ENCODE results near the gene JSRP1.

JSRP1 gene

DNA sequence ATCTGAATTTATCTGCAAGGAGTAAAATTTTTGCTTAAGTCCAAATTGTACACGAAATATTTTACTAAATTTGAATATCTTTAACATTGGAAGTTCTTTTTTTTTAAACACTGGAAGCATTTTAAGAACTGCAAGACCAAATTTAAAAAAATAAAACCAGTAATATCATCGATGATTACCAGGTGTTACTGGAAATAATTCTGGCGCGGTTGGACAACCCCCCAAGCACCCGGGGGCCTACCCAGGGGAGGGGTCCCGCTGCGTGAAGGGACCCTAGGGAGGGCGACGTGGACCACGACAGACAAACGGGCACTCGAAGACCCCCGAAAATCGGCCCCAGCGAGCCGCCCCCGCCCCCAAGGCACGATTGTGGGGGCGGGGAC is 12.6 kb upstream of the JSRP1 start (continued):
- TF ChIP-seq, protein P1, sequence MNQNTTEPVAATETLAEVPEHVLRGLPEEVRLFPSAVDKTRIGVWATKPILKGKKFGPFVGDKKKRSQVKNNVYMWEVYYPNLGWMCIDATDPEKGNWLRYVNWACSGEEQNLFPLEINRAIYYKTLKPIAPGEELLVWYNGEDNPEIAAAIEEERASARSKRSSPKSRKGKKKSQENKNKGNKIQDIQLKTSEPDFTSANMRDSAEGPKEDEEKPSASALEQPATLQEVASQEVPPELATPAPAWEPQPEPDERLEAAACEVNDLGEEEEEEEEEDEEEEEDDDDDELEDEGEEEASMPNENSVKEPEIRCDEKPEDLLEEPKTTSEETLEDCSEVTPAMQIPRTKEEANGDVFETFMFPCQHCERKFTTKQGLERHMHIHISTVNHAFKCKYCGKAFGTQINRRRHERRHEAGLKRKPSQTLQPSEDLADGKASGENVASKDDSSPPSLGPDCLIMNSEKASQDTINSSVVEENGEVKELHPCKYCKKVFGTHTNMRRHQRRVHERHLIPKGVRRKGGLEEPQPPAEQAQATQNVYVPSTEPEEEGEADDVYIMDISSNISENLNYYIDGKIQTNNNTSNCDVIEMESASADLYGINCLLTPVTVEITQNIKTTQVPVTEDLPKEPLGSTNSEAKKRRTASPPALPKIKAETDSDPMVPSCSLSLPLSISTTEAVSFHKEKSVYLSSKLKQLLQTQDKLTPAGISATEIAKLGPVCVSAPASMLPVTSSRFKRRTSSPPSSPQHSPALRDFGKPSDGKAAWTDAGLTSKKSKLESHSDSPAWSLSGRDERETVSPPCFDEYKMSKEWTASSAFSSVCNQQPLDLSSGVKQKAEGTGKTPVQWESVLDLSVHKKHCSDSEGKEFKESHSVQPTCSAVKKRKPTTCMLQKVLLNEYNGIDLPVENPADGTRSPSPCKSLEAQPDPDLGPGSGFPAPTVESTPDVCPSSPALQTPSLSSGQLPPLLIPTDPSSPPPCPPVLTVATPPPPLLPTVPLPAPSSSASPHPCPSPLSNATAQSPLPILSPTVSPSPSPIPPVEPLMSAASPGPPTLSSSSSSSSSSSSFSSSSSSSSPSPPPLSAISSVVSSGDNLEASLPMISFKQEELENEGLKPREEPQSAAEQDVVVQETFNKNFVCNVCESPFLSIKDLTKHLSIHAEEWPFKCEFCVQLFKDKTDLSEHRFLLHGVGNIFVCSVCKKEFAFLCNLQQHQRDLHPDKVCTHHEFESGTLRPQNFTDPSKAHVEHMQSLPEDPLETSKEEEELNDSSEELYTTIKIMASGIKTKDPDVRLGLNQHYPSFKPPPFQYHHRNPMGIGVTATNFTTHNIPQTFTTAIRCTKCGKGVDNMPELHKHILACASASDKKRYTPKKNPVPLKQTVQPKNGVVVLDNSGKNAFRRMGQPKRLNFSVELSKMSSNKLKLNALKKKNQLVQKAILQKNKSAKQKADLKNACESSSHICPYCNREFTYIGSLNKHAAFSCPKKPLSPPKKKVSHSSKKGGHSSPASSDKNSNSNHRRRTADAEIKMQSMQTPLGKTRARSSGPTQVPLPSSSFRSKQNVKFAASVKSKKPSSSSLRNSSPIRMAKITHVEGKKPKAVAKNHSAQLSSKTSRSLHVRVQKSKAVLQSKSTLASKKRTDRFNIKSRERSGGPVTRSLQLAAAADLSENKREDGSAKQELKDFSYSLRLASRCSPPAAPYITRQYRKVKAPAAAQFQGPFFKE (tag by site-specific recombination; IDR thresholded peaks at IDR 0.05; ENCODE audit: borderline replicate concordance): no peak
- TF ChIP-seq ZNF140 (tag by site-specific recombination; IDR thresholded peaks at IDR 0.05) (no peak), ZNF530 (tag by site-specific recombination; IDR thresholded peaks at IDR 0.05; ENCODE audit: low read depth) (no peak), ZNF202 (tag by site-specific recombination; IDR thresholded peaks at IDR 0.05; ENCODE audit: borderline replicate concordance) (no peak), ZNF514 (tag by site-specific recombination; IDR thresholded peaks at IDR 0.05) (no peak), ZNF555 (tag by site-specific recombination; conservative IDR thresholded peaks at IDR 0.05) (no peak), ZNF394 (tag by site-specific recombination; IDR thresholded peaks at IDR 0.05; ENCODE audit: borderline replicate concordance) (no peak), ZXDB (tag by site-specific recombination; IDR thresholded peaks at IDR 0.05) (no peak), ZNF112 (tag by site-specific recombination; IDR thresholded peaks at IDR 0.05) (no peak), ZNF677 (tag by site-specific recombination; IDR thresholded peaks at IDR 0.05) (0 out of 2 replicates have a peak, but pooled peaks have one; percentile 20), HOXA7 (CRISPR knock-in tag; IDR thresholded peaks at IDR 0.05; ENCODE audit: borderline replicate concordance) (no peak), ZFHX2 (tag by site-specific recombination; conservative IDR thresholded peaks at IDR 0.05) (peak; percentile 69; the same call in 1 of the 2 replicates), ZNF701 (tag by site-specific recombination; IDR thresholded peaks at IDR 0.05) (no peak), GLIS2 (tag by site-specific recombination; IDR thresholded peaks at IDR 0.05) (0 out of 2 replicates have a peak, but pooled peaks have one; percentile 22), ZNF335 (tag by site-specific recombination; conservative IDR thresholded peaks at IDR 0.05) (peak; percentile 82), ZNF221 (tag by site-specific recombination; IDR thresholded peaks at IDR 0.05; ENCODE audit: borderline replicate concordance) (no peak), RBAK (tag by site-specific recombination; IDR thresholded peaks at IDR 0.05) (no peak), ZNF391 (tag by site-specific recombination; IDR thresholded peaks at IDR 0.05; ENCODE audit: borderline replicate concordance, low read depth) (no peak), ZNF423 (tag by site-specific recombination; IDR thresholded peaks at IDR 0.05) (no peak), BCL11A (tag by site-specific recombination; IDR thresholded peaks at IDR 0.05; ENCODE audit: low read depth) (no peak), ZNF529 (tag by site-specific recombination; IDR thresholded peaks at IDR 0.05; ENCODE audit: insufficient replicate concordance) (no peak), ZNF626 (tag by site-specific recombination; IDR thresholded peaks at IDR 0.05) (no peak)
- TF ChIP-seq, protein P2, sequence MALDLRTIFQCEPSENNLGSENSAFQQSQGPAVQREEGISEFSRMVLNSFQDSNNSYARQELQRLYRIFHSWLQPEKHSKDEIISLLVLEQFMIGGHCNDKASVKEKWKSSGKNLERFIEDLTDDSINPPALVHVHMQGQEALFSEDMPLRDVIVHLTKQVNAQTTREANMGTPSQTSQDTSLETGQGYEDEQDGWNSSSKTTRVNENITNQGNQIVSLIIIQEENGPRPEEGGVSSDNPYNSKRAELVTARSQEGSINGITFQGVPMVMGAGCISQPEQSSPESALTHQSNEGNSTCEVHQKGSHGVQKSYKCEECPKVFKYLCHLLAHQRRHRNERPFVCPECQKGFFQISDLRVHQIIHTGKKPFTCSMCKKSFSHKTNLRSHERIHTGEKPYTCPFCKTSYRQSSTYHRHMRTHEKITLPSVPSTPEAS (tag by site-specific recombination; IDR thresholded peaks at IDR 0.05): no peak
- TF ChIP-seq, protein P3, sequence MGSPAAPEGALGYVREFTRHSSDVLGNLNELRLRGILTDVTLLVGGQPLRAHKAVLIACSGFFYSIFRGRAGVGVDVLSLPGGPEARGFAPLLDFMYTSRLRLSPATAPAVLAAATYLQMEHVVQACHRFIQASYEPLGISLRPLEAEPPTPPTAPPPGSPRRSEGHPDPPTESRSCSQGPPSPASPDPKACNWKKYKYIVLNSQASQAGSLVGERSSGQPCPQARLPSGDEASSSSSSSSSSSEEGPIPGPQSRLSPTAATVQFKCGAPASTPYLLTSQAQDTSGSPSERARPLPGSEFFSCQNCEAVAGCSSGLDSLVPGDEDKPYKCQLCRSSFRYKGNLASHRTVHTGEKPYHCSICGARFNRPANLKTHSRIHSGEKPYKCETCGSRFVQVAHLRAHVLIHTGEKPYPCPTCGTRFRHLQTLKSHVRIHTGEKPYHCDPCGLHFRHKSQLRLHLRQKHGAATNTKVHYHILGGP (tag by site-specific recombination; IDR thresholded peaks at IDR 0.05): no peak
- TF ChIP-seq, protein P4, sequence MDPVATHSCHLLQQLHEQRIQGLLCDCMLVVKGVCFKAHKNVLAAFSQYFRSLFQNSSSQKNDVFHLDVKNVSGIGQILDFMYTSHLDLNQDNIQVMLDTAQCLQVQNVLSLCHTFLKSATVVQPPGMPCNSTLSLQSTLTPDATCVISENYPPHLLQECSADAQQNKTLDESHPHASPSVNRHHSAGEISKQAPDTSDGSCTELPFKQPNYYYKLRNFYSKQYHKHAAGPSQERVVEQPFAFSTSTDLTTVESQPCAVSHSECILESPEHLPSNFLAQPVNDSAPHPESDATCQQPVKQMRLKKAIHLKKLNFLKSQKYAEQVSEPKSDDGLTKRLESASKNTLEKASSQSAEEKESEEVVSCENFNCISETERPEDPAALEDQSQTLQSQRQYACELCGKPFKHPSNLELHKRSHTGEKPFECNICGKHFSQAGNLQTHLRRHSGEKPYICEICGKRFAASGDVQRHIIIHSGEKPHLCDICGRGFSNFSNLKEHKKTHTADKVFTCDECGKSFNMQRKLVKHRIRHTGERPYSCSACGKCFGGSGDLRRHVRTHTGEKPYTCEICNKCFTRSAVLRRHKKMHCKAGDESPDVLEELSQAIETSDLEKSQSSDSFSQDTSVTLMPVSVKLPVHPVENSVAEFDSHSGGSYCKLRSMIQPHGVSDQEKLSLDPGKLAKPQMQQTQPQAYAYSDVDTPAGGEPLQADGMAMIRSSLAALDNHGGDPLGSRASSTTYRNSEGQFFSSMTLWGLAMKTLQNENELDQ (tag by site-specific recombination; IDR thresholded peaks at IDR 0.05; ENCODE audit: low read depth): no peak
- TF ChIP-seq, protein P5, sequence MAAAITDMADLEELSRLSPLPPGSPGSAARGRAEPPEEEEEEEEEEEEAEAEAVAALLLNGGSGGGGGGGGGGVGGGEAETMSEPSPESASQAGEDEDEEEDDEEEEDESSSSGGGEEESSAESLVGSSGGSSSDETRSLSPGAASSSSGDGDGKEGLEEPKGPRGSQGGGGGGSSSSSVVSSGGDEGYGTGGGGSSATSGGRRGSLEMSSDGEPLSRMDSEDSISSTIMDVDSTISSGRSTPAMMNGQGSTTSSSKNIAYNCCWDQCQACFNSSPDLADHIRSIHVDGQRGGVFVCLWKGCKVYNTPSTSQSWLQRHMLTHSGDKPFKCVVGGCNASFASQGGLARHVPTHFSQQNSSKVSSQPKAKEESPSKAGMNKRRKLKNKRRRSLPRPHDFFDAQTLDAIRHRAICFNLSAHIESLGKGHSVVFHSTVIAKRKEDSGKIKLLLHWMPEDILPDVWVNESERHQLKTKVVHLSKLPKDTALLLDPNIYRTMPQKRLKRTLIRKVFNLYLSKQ (tag by site-specific recombination; IDR thresholded peaks at IDR 0.05; ENCODE audit: borderline replicate concordance): no peak
- TF ChIP-seq, protein P6, sequence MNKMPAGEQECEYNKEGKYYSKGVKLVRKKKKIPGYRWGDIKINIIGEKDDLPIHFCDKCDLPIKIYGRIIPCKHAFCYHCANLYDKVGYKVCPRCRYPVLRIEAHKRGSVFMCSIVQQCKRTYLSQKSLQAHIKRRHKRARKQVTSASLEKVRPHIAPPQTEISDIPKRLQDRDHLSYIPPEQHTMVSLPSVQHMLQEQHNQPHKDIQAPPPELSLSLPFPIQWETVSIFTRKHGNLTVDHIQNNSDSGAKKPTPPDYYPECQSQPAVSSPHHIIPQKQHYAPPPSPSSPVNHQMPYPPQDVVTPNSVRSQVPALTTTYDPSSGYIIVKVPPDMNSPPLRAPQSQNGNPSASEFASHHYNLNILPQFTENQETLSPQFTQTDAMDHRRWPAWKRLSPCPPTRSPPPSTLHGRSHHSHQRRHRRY (tag by site-specific recombination; IDR thresholded peaks at IDR 0.05): no peak

Measured in HEK293 (cell line).